H1 (cell line): ENCODE data around the gene YBX1. TPM values are rescaled to one million over a fixed set of nuclear protein-coding genes. Genes with fewer than 3 reads are reported as not detected.

Source experiments
- CTCF ChIA-PET: fragments of 300-600 bp; sonication (Branson Sonifier 250); formaldehyde crosslinking; loops from one replicate; lab custom pipeline; 2021; ENCODE audit not compliant: partially characterized antibody; lab: Charles Lee
- POLR2A ChIA-PET: fragments of 300-600 bp; sonication (Branson Sonifier 250); formaldehyde crosslinking; loops from one replicate; lab custom pipeline; 2021; ENCODE audit warnings: inconsistent platforms; ENCODE audit not compliant: partially characterized antibody; lab: Charles Lee
- DNase-seq, 2 experiments: peaks; one replicate each; pipeline versions ENCODE4 v3.0.0 to v3.0.0-alpha.2; 2010 to 2022; ENCODE audit warnings: low spot score in 2 of 2, low read depth in 1 of 2, mixed read lengths in 1 of 2
- FAIRE-seq: peaks from 2 replicates; lab custom pipeline; 2011; peaks lifted over from hg19 to GRCh38; lab: Jason Lieb, UNC
- H2AFZ ChIP-seq: 2 replicates; pipeline ENCODE4 v1.8.1; 2012; ENCODE audit warnings: low read length, inconsistent platforms
- H2AK5ac ChIP-seq: 2 replicates; pipeline ENCODE4 v1.6.1; 2013; ENCODE audit warnings: low read depth, low read length
- H2BK120ac ChIP-seq: replicated peaks from 2 replicates; pipeline ENCODE3; 2013; ENCODE audit warnings: low read depth, low read length, inconsistent platforms
- H2BK12ac ChIP-seq: 2 replicates; pipeline ENCODE4 v1.6.1; 2013; ENCODE audit warnings: low read depth, low read length
- H2BK15ac ChIP-seq: 2 replicates; pipeline ENCODE4 v1.6.1; 2013; ENCODE audit warnings: low read length
- H2BK20ac ChIP-seq: 2 replicates; pipeline ENCODE4 v1.6.1; 2013; ENCODE audit warnings: low read length
- H2BK5ac ChIP-seq: 2 replicates; pipeline ENCODE4 v1.6.1; 2013; ENCODE audit warnings: low read depth, low read length
- H3K14ac ChIP-seq: 2 replicates; pipeline ENCODE4 v1.6.1; 2013; ENCODE audit warnings: inconsistent platforms; ENCODE audit not compliant: insufficient read length
- H3K18ac ChIP-seq: 2 replicates; pipeline ENCODE4 v1.6.1; 2013; ENCODE audit warnings: low read length; ENCODE audit errors: extremely low read depth
- H3K23ac ChIP-seq: 2 replicates; pipeline ENCODE4 v1.6.1; 2013; ENCODE audit warnings: inconsistent platforms; ENCODE audit not compliant: insufficient read length
- H3K23me2 ChIP-seq: 2 replicates; pipeline ENCODE4 v1.6.1; 2013; ENCODE audit warnings: low read depth, low read length
- H3K27ac ChIP-seq: 2 replicates; pipeline ENCODE4 v1.6.1; 2011; ENCODE audit warnings: low read depth, low read length, inconsistent platforms
- H3K27me3 ChIP-seq, 4 experiments: replicated peaks in 1 of 4; 1 replicate in 1 of 4; 2 replicates in 3 of 4; pipeline versions ENCODE4 v1.6.1 to v1.8.1; 2011 to 2013; ENCODE audit warnings: low read length in 3 of 4, mild to moderate bottlenecking in 3 of 4, inconsistent platforms in 2 of 4, mixed read lengths in 2 of 4, moderate library complexity in 1 of 4; ENCODE audit not compliant: control insufficient read depth in 3 of 4, insufficient read depth in 3 of 4; ENCODE audit errors: extremely low read depth in 1 of 4
- H3K36me3 ChIP-seq, 4 experiments: 2 replicates each; pipeline versions ENCODE4 v1.6.1 to v1.8.1; 2011 to 2013; ENCODE audit warnings: mild to moderate bottlenecking in 4 of 4, low read length in 3 of 4, moderate library complexity in 2 of 4, control low read depth in 1 of 4, inconsistent platforms in 1 of 4; ENCODE audit not compliant: insufficient read depth in 4 of 4, control insufficient read depth in 2 of 4
- H3K4ac ChIP-seq: replicated peaks from 2 replicates; pipeline ENCODE3; 2013; ENCODE audit warnings: low read length, low read depth, mixed read lengths, inconsistent platforms; ENCODE audit not compliant: insufficient read length
- H3K4me1 ChIP-seq, 4 experiments: replicated peaks in 1 of 4; 1 replicate in 1 of 4; 2 replicates in 3 of 4; pipeline versions ENCODE4 v1.6.1 to v1.8.1; 2011 to 2013; ENCODE audit warnings: low read length in 3 of 4, inconsistent platforms in 2 of 4, mixed read lengths in 1 of 4; ENCODE audit not compliant: insufficient read depth in 4 of 4, control insufficient read depth in 3 of 4
- H3K4me2 ChIP-seq, 2 experiments: 2 replicates each; pipeline versions ENCODE4 v1.6.1 to v1.8.1; 2011 to 2013; ENCODE audit warnings: low read depth in 2 of 2, low read length in 2 of 2, control low read depth in 1 of 2, inconsistent platforms in 1 of 2, mild to moderate bottlenecking in 1 of 2; ENCODE audit not compliant: insufficient read depth in 1 of 2
- H3K4me3 ChIP-seq, 4 experiments: fragments of 200-600, 300-600 bp in 1 of 4; sonication (generic), shearing (Covaris generic), sonication (Bioruptor Twin) in 1 of 4; 2 replicates each; pipeline versions ENCODE4 v1.5.1 to v1.8.1; 2011 to 2016; ENCODE audit warnings: low read length in 4 of 4, low read depth in 3 of 4, control low read depth in 2 of 4, inconsistent platforms in 2 of 4, mild to moderate bottlenecking in 2 of 4, mixed read lengths in 1 of 4, moderate library complexity in 1 of 4; ENCODE audit not compliant: insufficient read depth in 2 of 4; ENCODE audit errors: extremely low read depth in 1 of 4
- H3K56ac ChIP-seq: replicated peaks from 2 replicates; pipeline ENCODE3; 2013; ENCODE audit warnings: low read depth, mild to moderate bottlenecking, mixed read lengths, low read length, inconsistent platforms; ENCODE audit not compliant: insufficient read length
- H3K79me1 ChIP-seq: 2 replicates; pipeline ENCODE4 v1.6.1; 2013; ENCODE audit warnings: low read depth, low read length, control low read depth
- H3K79me2 ChIP-seq, 2 experiments: 2 replicates each; pipeline versions ENCODE4 v1.6.1 to v1.8.1; 2012 to 2013; ENCODE audit warnings: low read length in 2 of 2, mild to moderate bottlenecking in 2 of 2, inconsistent platforms in 1 of 2; ENCODE audit not compliant: insufficient read depth in 2 of 2, control insufficient read depth in 1 of 2
- H3K9ac ChIP-seq, 4 experiments: replicated peaks in 1 of 4; 1 replicate in 1 of 4; 2 replicates in 3 of 4; pipeline versions ENCODE4 v1.6.1 to v1.8.1; 2011 to 2013; ENCODE audit warnings: low read depth in 3 of 4, low read length in 3 of 4, control low read depth in 2 of 4, mild to moderate bottlenecking in 2 of 4, moderate library complexity in 2 of 4, inconsistent platforms in 1 of 4; ENCODE audit errors: extremely low read depth in 1 of 4
- H3K9me3 ChIP-seq, 2 experiments: 2 replicates each; pipeline versions ENCODE4 v1.6.1 to v1.8.1; 2012 to 2013; ENCODE audit warnings: mild to moderate bottlenecking in 2 of 2, moderate library complexity in 2 of 2, control low read depth in 1 of 2, inconsistent platforms in 1 of 2, low read depth in 1 of 2, low read length in 1 of 2, mixed read lengths in 1 of 2; ENCODE audit not compliant: insufficient read depth in 2 of 2
- H4K20me1 ChIP-seq, 2 experiments: replicated peaks in 1 of 2; 2 replicates each; pipeline versions ENCODE3 to v1.8.1; 2011 to 2013; ENCODE audit warnings: inconsistent platforms in 2 of 2, low read length in 2 of 2, mild to moderate bottlenecking in 1 of 2; ENCODE audit not compliant: insufficient read depth in 2 of 2, control insufficient read depth in 1 of 2
- H4K5ac ChIP-seq: 2 replicates; pipeline ENCODE4 v1.6.1; 2013; ENCODE audit warnings: low read length, low read depth, mixed read lengths, inconsistent platforms; ENCODE audit not compliant: insufficient read length
- H4K8ac ChIP-seq: 2 replicates; pipeline ENCODE4 v1.8.0; 2013; ENCODE audit warnings: mild to moderate bottlenecking, moderate library complexity, low read length, inconsistent platforms; ENCODE audit not compliant: insufficient read depth; ENCODE audit errors: extremely low read depth
- H4K91ac ChIP-seq: replicated peaks from 2 replicates; pipeline ENCODE3; 2013; ENCODE audit warnings: low read length, mixed read lengths, inconsistent platforms; ENCODE audit not compliant: insufficient read length
- CREB1 ChIP-seq: IDR thresholded peaks from 2 replicates; pipeline ENCODE4 v1.6.1; 2012; ENCODE audit warnings: inconsistent platforms
- CTBP2 ChIP-seq: IDR thresholded peaks from 2 replicates; pipeline ENCODE4 v1.7.0; 2011; ENCODE audit warnings: borderline replicate concordance, mild to moderate bottlenecking, moderate library complexity, mixed read lengths, low read length; ENCODE audit not compliant: insufficient read depth, insufficient read length
- EP300 ChIP-seq, 2 experiments: IDR thresholded peaks; 1 replicate in 1 of 2; 2 replicates in 1 of 2; pipeline ENCODE4 v1.6.1; 2011 to 2012; ENCODE audit warnings: low read depth in 2 of 2, low read length in 2 of 2, mild to moderate bottlenecking in 2 of 2, borderline replicate concordance in 1 of 2, inconsistent platforms in 1 of 2, moderate library complexity in 1 of 2
- GABPA ChIP-seq: IDR thresholded peaks from 2 replicates; pipeline ENCODE4 v1.6.1; 2011; ENCODE audit warnings: mild to moderate bottlenecking, low read length, moderate library complexity, borderline replicate concordance; ENCODE audit not compliant: insufficient read depth
- JUND ChIP-seq: IDR thresholded peaks from 2 replicates; pipeline ENCODE4 v1.6.1; 2011; ENCODE audit warnings: mild to moderate bottlenecking, improper control_type of control experiment, low read length
- MAFK ChIP-seq: IDR thresholded peaks from 2 replicates; pipeline ENCODE4 v1.6.1; 2012; ENCODE audit warnings: low read depth, mild to moderate bottlenecking, improper control_type of control experiment, low read length
- NANOG ChIP-seq: IDR thresholded peaks from 2 replicates; pipeline ENCODE4 v1.6.1; 2011; ENCODE audit warnings: low read length, low read depth, mild to moderate bottlenecking, inconsistent platforms; ENCODE audit not compliant: insufficient read depth, poor library complexity, severe bottlenecking
- POLR2A ChIP-seq, 2 experiments: IDR thresholded peaks; 1 replicate in 1 of 2; 2 replicates in 1 of 2; pipeline ENCODE4 v1.6.1; 2011; ENCODE audit warnings: low read depth in 2 of 2, low read length in 2 of 2, mild to moderate bottlenecking in 2 of 2; ENCODE audit errors: control extremely low read depth in 1 of 2
- POLR2AphosphoS5 ChIP-seq: IDR thresholded peaks from 2 replicates; pipeline ENCODE4 v1.6.1; 2011; ENCODE audit warnings: low read depth, low read length
- RBBP5 ChIP-seq: IDR thresholded peaks from 2 replicates; pipeline ENCODE4 v1.7.1; 2012; ENCODE audit warnings: low read depth, mild to moderate bottlenecking, inconsistent platforms, low read length, moderate library complexity, borderline replicate concordance
- SAP30 ChIP-seq: fragments of 300-600 bp; sonication (generic); IDR thresholded peaks from 2 replicates; pipeline ENCODE4 v1.7.1; 2012; ENCODE audit warnings: low read length, moderate library complexity, mild to moderate bottlenecking, inconsistent platforms; ENCODE audit not compliant: insufficient read depth, insufficient replicate concordance
- SIX5 ChIP-seq: IDR thresholded peaks from 2 replicates; pipeline ENCODE4 v1.6.1; 2011; ENCODE audit warnings: mild to moderate bottlenecking, low read depth, low read length
- TAF7 ChIP-seq: optimal IDR thresholded peaks from 2 replicates; pipeline ENCODE3; 2011; ENCODE audit warnings: low read depth, mild to moderate bottlenecking, inconsistent platforms, low read length, moderate library complexity, borderline replicate concordance
- TBP ChIP-seq: IDR thresholded peaks from 2 replicates; pipeline ENCODE4 v1.6.1; 2011; ENCODE audit warnings: low read depth, low read length, improper control_type of control experiment
- WGBS, 2 experiments: shearing (Covaris generic) in 1 of 2; methylation state at CpG; one replicate each; pipeline versions ENCODE4 v1.1.6 to v1.1.7; 2013 to 2015; ENCODE audit warnings: low lambda C conversion rate in 2 of 2, mixed read lengths in 2 of 2, inconsistent platforms in 1 of 2, low coverage in 1 of 2, missing lambda C conversion rate in 1 of 2; ENCODE audit not compliant: insufficient replicate concordance in 2 of 2, insufficient coverage in 1 of 2, insufficient read length in 1 of 2; ENCODE audit errors: extremely low coverage in 1 of 2, missing lambda C conversion rate in 1 of 2; 5-methylcytosine and 5-hydroxymethylcytosine counted together
- polyA plus RNA-seq, 7 experiments: library from polyadenylated mRNA; depleted of rRNA in 3 of 7; stranded (reverse) in 5 of 7; unstranded in 2 of 7; fragments of >200 nt in 5 of 7; fragments of 200-250 nt in 2 of 7; gene quantifications; 1 replicate in 5 of 7; 2 replicates in 1 of 7; 4 replicates in 1 of 7; pipeline versions ENCODE4 v1.2.1 to v1.2.3, GENCODE V29; 2011 to 2013; ENCODE audit warnings: missing spikeins in 2 of 7, mixed read lengths in 2 of 7
- total RNA-seq: library from RNA; stranded (reverse); fragmentation: NEBNext Ultra II Directional; extraction: Animal tissue kit (Norgen Biotek cat#: 25700); gene quantifications from 2 replicates; pipeline ENCODE4 v1.2.1, GENCODE V29; 2021

YBX1 gene
- total and polyA plus RNA-seq, 2 of the 8 experiments (the other 6 are each of a cell fraction or from before 2014, with no cell fraction given) = 438 to 1,219 TPM

DNA sequence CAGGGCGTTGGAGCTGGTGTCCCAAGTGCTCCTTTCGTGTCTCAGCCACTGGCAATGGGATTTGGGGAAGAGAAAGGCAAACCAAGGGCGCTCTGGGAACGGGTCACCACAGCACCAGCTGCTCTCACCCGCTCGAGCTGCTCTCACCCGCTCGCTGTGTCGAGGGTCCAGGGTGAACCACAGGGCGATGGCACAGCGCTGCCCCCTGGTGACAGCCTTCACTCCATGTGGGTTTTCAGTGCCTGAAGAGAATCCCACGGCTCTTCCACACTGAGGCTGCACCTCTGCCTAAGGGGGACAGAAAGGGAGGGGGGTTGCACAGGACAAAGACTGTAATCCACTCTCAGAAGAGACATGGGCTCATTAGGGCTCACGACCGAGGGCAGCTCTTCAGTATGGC is 64.9 kb downstream of the YBX1 start:
- no peak overlapping the region for H2BK20ac ChIP-seq
- H3K4me1 ChIP-seq = peaks cover 0 to 2% (median 0%) of the 10 kb centered on the region in 4 experiments; a peak in 1 of 7 replicates
- no peaks in the 10 kb centered on the region for H3K23me2 ChIP-seq
- H3K18ac ChIP-seq = no peak overlapping the region
- no peak overlapping the region for H4K91ac ChIP-seq
- H3K4me3 ChIP-seq = no peak overlapping the region
- no peak overlapping the region for H3K56ac ChIP-seq
- peaks cover 12 to 34% (median 17%) of the 10 kb centered on the region in 4 experiments for H3K36me3 ChIP-seq
- H3K4ac ChIP-seq = no peak overlapping the region
- no peaks in the 10 kb centered on the region for H3K27me3 ChIP-seq
- ChIA-PET CTCF (interaction anchor here (0.7 to 9.8 kb wide), 19 partner anchors 8 to 272 kb away, joined by 3 to 77 read pairs (median 5); no protein-coding TSS in a partner anchor), POLR2A (interaction anchor here (0.7 to 3.7 kb wide), 7 partner anchors 17 to 64 kb away, joined by 3 to 9 read pairs (median 3); partner anchors contain the start of genes C1orf50, P3H1 and YBX1)
- H3K27ac ChIP-seq = no peak overlapping the region
- H2BK5ac ChIP-seq = no peak overlapping the region
- DNase-seq (peak in 1 of 2 experiments; percentile 86), FAIRE-seq (peak; percentile 60)
- peaks cover 0 to 4% of the 10 kb centered on the region in 2 experiments for H4K20me1 ChIP-seq
- H4K8ac ChIP-seq = no peak overlapping the region
- no peak overlapping the region for H2AK5ac ChIP-seq
- H4K5ac ChIP-seq = no peak overlapping the region
- no peak overlapping the region for H3K4me2 ChIP-seq
- no peak overlapping the region for H2BK120ac ChIP-seq
- 64% methylated on average over 14 of the region's 14 CpGs; no CpG with 5 or more reads in 1 of the 2 experiments for WGBS, 2 experiments
- no peak overlapping the region for H3K14ac ChIP-seq
- H2BK12ac ChIP-seq = no peak overlapping the region
- no peaks in the 10 kb centered on the region for H3K79me1 ChIP-seq
- H2BK15ac ChIP-seq = no peak overlapping the region
- H3K23ac ChIP-seq = no peak overlapping the region
- no peak overlapping the region for H2AFZ ChIP-seq
- H3K9ac ChIP-seq = no peak overlapping the region
- no peaks in the 10 kb centered on the region for H3K79me2 ChIP-seq
- H3K9me3 ChIP-seq = peaks cover 4 to 6% of the 10 kb centered on the region in 2 experiments; a peak in 3 of 4 replicates
- TF ChIP-seq POLR2A (IDR thresholded peaks at IDR 0.05; ENCODE audit: control extremely low read depth in 1 of 2, low read depth in 2 of 2, low read length in 2 of 2) (no peak), SAP30 (no peak), NANOG (no peak), RBBP5 (no peak), CREB1 (no peak), TBP (no peak), CTBP2 (no peak), EP300 (IDR thresholded peaks at IDR 0.05; ENCODE audit: borderline replicate concordance in 1 of 2, low read depth in 2 of 2, low read length in 2 of 2) (no peak), SIX5 (no peak), JUND (no peak), POLR2AphosphoS5 (no peak), MAFK (no peak), GABPA (0 out of 2 replicates have a peak, but pooled peaks have one; percentile 41), TAF7 (peak; percentile 17)
